ENCODE measurements around the gene MYBL2. TPM values are rescaled to one million over a fixed set of nuclear protein-coding genes. Genes with fewer than 3 reads are reported as not detected.

MYBL2 gene
- total RNA-seq, 1 donor from 2014 or later: 14.7 TPM

DNA sequence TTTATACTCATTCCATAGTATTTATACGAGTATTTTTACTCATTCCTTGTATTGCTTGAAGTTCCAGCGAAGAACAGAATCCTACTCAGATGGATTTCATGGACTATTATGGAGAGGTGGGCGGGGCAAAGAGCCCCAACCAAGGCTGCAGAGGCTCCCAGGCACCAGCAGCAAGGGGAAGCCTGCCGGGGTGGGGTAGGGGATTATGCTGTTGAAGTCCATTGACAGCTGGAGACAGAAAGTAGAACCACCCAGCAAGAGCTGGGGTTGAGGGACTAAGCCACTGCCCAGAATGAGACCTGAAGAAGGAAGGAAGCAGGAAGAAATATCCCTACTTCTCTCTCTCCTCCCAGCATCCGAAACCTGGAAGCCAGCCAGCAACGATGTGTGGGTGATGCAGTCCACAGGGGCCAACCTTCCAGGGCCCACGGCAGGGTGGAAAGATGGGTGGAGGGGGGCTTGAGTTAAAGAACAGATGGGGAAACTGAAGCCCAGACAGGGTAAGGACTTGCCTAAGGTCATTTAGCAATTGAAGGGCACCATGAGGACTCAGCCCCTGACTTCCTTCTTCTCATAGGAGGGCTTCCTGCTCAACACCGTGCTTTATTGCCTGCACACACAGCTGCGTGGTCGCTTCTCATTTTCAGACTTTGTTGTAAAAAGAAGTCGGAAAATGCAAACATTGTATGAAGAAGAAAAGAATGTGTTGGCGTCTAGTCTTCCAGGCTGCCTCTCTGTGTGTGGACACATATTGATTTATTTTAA, 78.2 kb downstream of the MYBL2 start:
- Mint-ChIP-seq H3K4me1 (ENCODE audit: unreplicated experiment) (peaks cover 1% of the 10 kb centered on the region), H3K27me3 (ENCODE audit: unreplicated experiment) (peaks cover 28% of the 10 kb centered on the region), H3K4me3 (ENCODE audit: unreplicated experiment) (no peak overlapping the region), H3K27ac (ENCODE audit: unreplicated experiment) (no peak overlapping the region), H3K9me3 (ENCODE audit: unreplicated experiment) (no peaks in the 10 kb centered on the region), H3K36me3 (ENCODE audit: unreplicated experiment) (no peaks in the 10 kb centered on the region)
- no peak for DNase-seq (ENCODE audit: extremely low spot score, unreplicated experiment)
- TF ChIP-seq, protein P1, sequence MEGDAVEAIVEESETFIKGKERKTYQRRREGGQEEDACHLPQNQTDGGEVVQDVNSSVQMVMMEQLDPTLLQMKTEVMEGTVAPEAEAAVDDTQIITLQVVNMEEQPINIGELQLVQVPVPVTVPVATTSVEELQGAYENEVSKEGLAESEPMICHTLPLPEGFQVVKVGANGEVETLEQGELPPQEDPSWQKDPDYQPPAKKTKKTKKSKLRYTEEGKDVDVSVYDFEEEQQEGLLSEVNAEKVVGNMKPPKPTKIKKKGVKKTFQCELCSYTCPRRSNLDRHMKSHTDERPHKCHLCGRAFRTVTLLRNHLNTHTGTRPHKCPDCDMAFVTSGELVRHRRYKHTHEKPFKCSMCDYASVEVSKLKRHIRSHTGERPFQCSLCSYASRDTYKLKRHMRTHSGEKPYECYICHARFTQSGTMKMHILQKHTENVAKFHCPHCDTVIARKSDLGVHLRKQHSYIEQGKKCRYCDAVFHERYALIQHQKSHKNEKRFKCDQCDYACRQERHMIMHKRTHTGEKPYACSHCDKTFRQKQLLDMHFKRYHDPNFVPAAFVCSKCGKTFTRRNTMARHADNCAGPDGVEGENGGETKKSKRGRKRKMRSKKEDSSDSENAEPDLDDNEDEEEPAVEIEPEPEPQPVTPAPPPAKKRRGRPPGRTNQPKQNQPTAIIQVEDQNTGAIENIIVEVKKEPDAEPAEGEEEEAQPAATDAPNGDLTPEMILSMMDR (IDR thresholded peaks at IDR 0.05): no peak

DNA sequence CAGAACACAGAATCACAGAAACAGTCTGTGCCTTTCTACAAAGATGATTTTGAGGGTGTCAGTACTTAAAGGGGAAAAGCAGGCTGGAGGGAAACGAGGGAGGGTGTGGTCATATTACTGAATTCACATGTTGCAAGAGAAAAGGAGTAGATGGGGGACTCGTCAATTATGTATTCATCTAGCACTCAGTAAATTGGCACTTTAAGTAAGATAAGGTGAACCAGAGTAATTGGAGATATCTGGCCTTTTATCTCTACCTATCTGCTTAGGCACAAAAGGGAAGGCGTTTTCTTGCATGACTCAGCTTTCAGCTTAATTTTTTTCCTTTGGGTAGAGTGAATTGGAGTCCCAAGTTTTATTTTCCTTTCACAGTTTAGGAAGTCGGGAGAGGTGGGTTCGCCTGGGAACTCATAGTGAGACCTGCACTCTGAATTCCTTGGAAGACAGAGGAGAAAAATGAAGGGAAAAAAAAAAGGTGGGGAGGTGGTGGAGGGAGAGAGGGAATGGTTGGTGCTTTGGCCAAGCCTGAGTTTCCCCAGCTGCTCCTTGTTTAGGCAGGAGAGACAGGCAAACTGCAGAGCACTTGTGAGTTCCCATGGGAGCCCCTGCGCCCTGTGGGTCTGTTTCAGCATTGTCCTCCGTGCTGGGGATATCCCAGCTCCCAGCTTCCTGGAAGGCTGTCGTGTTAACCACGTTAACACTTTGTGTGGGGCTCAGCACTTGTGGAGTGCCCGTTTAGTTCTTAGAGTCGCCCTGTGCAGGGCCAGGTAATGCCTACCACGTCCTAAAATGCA, 79.6 kb downstream of the MYBL2 start:
- Mint-ChIP-seq H3K4me3 (ENCODE audit: unreplicated experiment) (no peak overlapping the region), H3K9me3 (ENCODE audit: unreplicated experiment) (no peaks in the 10 kb centered on the region), H3K27me3 (ENCODE audit: unreplicated experiment) (peaks cover 31% of the 10 kb centered on the region), H3K4me1 (ENCODE audit: unreplicated experiment) (peaks cover 1% of the 10 kb centered on the region), H3K27ac (ENCODE audit: unreplicated experiment) (no peak overlapping the region), H3K36me3 (ENCODE audit: unreplicated experiment) (no peaks in the 10 kb centered on the region)
- DNase-seq (ENCODE audit: extremely low spot score, unreplicated experiment): no peak
- TF ChIP-seq, protein P1 (IDR thresholded peaks at IDR 0.05): no peak

DNA sequence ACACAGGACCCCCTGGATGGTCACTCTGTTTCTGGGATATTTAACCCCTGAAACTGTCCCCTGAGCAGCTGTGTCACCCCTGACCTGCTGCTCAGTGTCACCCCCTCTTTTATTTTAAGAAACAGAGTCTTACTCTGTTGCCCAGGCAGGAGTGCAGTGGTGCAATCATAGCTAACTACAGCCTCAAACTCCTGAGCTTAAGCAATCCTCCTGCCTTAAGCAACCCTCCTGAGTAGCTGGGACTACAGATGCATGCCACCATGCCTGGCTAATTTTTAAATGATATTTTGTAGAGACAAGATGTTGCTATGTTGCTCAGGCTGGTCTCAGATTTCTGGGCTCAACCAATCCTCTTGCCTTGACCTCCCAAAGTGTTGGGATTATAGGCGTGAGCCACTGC, 81.4 kb downstream of the MYBL2 start:
- TF ChIP-seq, protein P1 (IDR thresholded peaks at IDR 0.05): no peak
- H3K36me3 Mint-ChIP-seq (ENCODE audit: unreplicated experiment): no peaks in the 10 kb centered on the region
- no peaks in the 10 kb centered on the region for H3K9me3 Mint-ChIP-seq (ENCODE audit: unreplicated experiment)
- no peak overlapping the region for H3K27ac Mint-ChIP-seq (ENCODE audit: unreplicated experiment)
- no peak overlapping the region for H3K4me3 Mint-ChIP-seq (ENCODE audit: unreplicated experiment)
- DNase-seq (ENCODE audit: extremely low spot score, unreplicated experiment): no peak
- peaks cover 1% of the 10 kb centered on the region for H3K4me1 Mint-ChIP-seq (ENCODE audit: unreplicated experiment)
- peaks cover 30% of the 10 kb centered on the region for H3K27me3 Mint-ChIP-seq (ENCODE audit: unreplicated experiment)

DNA sequence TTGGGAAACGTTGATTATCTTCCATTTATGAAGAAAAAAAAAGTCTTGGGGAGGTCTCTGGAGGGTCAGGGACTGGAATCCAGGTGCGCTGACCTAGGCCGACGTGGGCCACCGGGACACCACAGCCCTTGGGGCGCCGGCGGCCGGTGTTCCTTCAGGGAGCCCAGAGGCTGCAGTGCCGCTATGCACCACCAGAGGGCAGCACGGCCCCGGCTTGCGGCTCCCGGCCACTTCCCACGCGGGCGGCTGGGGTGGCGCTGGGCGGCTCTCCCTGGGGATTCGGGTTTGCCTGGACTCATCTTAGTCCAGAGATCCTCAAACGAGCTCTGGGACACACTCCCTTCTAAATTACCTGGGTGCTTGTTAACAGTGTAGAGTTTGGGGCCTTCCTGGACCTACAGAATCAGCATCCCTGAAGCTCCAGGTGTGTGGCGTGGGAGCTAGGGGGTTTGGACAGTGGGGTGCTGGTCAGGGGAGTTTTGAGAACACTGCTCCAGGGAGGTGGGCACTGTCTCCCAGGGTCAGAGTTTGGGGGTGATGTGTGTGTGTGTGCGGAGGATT, 82.9 kb downstream of the MYBL2 start:
- H3K4me1 Mint-ChIP-seq (ENCODE audit: unreplicated experiment): peaks cover 1% of the 10 kb centered on the region
- TF ChIP-seq, protein P1 (IDR thresholded peaks at IDR 0.05): peak; percentile 99
- H3K27ac Mint-ChIP-seq (ENCODE audit: unreplicated experiment): no peak overlapping the region
- H3K36me3 Mint-ChIP-seq (ENCODE audit: unreplicated experiment): no peaks in the 10 kb centered on the region
- no peak overlapping the region for H3K4me3 Mint-ChIP-seq (ENCODE audit: unreplicated experiment)
- H3K27me3 Mint-ChIP-seq (ENCODE audit: unreplicated experiment): peaks cover 25% of the 10 kb centered on the region
- no peaks in the 10 kb centered on the region for H3K9me3 Mint-ChIP-seq (ENCODE audit: unreplicated experiment)
- DNase-seq (ENCODE audit: extremely low spot score, unreplicated experiment): peak; percentile 93

DNA sequence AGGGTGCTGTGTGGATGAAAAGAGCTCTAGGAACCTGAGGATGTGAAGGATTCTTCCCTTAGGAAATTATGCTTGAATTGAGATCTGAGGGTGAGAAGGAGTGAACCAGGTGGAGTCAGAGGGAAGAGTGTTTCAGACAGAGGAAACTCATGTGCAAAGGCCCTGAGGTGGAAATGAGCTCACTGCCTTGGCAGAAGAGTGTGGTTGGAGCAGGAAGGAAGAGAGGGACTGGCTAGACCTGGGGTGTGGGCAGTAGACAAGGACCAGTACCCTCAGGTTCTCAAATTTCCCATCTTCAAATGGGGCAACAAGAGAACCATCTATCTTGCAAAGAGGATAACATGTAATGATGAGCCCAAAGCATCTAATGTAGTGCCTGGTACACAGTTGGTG, 83.9 kb downstream of the MYBL2 start:
- H3K36me3 Mint-ChIP-seq (ENCODE audit: unreplicated experiment): no peaks in the 10 kb centered on the region
- DNase-seq (ENCODE audit: extremely low spot score, unreplicated experiment): no peak
- no peak overlapping the region for H3K4me3 Mint-ChIP-seq (ENCODE audit: unreplicated experiment)
- TF ChIP-seq, protein P1 (IDR thresholded peaks at IDR 0.05): no peak
- H3K27ac Mint-ChIP-seq (ENCODE audit: unreplicated experiment): no peak overlapping the region
- H3K9me3 Mint-ChIP-seq (ENCODE audit: unreplicated experiment): no peaks in the 10 kb centered on the region
- H3K27me3 Mint-ChIP-seq (ENCODE audit: unreplicated experiment): peaks cover 25% of the 10 kb centered on the region
- peaks cover 1% of the 10 kb centered on the region for H3K4me1 Mint-ChIP-seq (ENCODE audit: unreplicated experiment)
